HepG2 (cell line): ENCODE results near the gene SCUBE1. TPM values are rescaled to one million over a fixed set of nuclear protein-coding genes. Genes with fewer than 3 reads are reported as not detected.

Source experiments
- ATAC-seq: fragments of 200-7000 bp; cut with Tn5 transposase; 3 replicates; pipeline ENCODE4 v1.9.1; 2020; ENCODE audit warnings: mild to moderate bottlenecking, moderate library complexity
- BruUV-seq: library from RNA; stranded (reverse); fragments of 400-500 nt; replicated peaks from 2 replicates; lab custom pipeline; 2021; lab: Mats Ljungman, UMichigan
- CTCF ChIA-PET: fragments of 300-600 bp; formaldehyde crosslinking; extraction: SDS; loops from one replicate; lab custom pipeline; 2021; ENCODE audit warnings: low total read pairs, inconsistent platforms, low intra/inter-chr PET ratio; lab: Yijun Ruan, JAX
- POLR2A ChIA-PET: fragments of 350-600 bp; sonication (Branson Sonifier 250); formaldehyde crosslinking; loops from one replicate; lab custom pipeline; 2020; ENCODE audit warnings: antibody characterized with exemption, inconsistent platforms; lab: Yijun Ruan, JAX
- DNase-seq: peaks from one replicate; pipeline ENCODE4 v3.0.0-alpha.2; 2015; ENCODE audit warnings: low spot score
- FAIRE-seq: peaks from 3 replicates; lab custom pipeline; 2011; peaks lifted over from hg19 to GRCh38; lab: Jason Lieb, UNC
- H2AFZ ChIP-seq: one replicate; pipeline ENCODE4 v1.6.1; 2011; ENCODE audit warnings: low read length, inconsistent platforms
- H3K27ac ChIP-seq: fragments of 300-600 bp; 3 replicates; pipeline ENCODE4 v1.8.0; 2011; ENCODE audit warnings: mixed run types, mild to moderate bottlenecking, mixed read lengths, low read length, inconsistent platforms; ENCODE audit not compliant: insufficient read depth; ENCODE audit errors: extremely low read length
- H3K27me3 ChIP-seq, 2 experiments: fragments of 200-600 bp in 1 of 2; 2 replicates in 1 of 2; 3 replicates in 1 of 2; pipeline versions ENCODE4 v1.6.0 to v1.8.0; 2011; ENCODE audit warnings: low read length in 2 of 2, mild to moderate bottlenecking in 2 of 2, moderate library complexity in 2 of 2, inconsistent platforms in 1 of 2; ENCODE audit not compliant: insufficient read depth in 2 of 2, control insufficient read depth in 1 of 2
- H3K36me3 ChIP-seq, 2 experiments: fragments of 200-600 bp in 1 of 2; replicated peaks in 1 of 2; 2 replicates in 1 of 2; 3 replicates in 1 of 2; pipeline versions ENCODE4 v1.5.1 to v1.8.0; 2011; ENCODE audit warnings: low read length in 2 of 2, inconsistent platforms in 1 of 2; ENCODE audit not compliant: insufficient read depth in 2 of 2, control insufficient read depth in 1 of 2
- H3K4me1 ChIP-seq: 2 replicates; pipeline ENCODE4 v1.5.1; 2012; ENCODE audit warnings: low read length, inconsistent platforms; ENCODE audit not compliant: insufficient read depth
- H3K4me2 ChIP-seq: 2 replicates; pipeline ENCODE4 v1.6.0; 2011; ENCODE audit warnings: low read depth, low read length, inconsistent platforms
- H3K4me3 ChIP-seq, 3 experiments: fragments of 200-600 bp in 1 of 3; sonication (generic), shearing (Covaris generic) in 1 of 3; replicated peaks in 1 of 3; 2 replicates each; pipeline ENCODE4 v1.5.1; 2011 to 2016; ENCODE audit warnings: low read length in 3 of 3, inconsistent platforms in 2 of 3, low read depth in 2 of 3, mild to moderate bottlenecking in 2 of 3, control low read depth in 1 of 3, mixed read lengths in 1 of 3; ENCODE audit not compliant: insufficient read depth in 1 of 3
- H3K79me2 ChIP-seq: one replicate; pipeline ENCODE4 v1.6.1; 2011; ENCODE audit warnings: low read length, inconsistent platforms; ENCODE audit not compliant: insufficient read depth
- H3K9ac ChIP-seq: 2 replicates; pipeline ENCODE4 v1.6.0; 2011; ENCODE audit warnings: mild to moderate bottlenecking, low read depth, low read length, inconsistent platforms; ENCODE audit not compliant: insufficient read depth
- H3K9me3 ChIP-seq: 2 replicates; pipeline ENCODE4 v1.5.1; 2012; ENCODE audit warnings: mild to moderate bottlenecking, low read length
- H4K20me1 ChIP-seq: 2 replicates; pipeline ENCODE4 v1.6.0; 2011; ENCODE audit warnings: inconsistent platforms, mild to moderate bottlenecking, low read length, moderate library complexity; ENCODE audit not compliant: insufficient read depth
- CBX5 ChIP-seq: sonication (generic); formaldehyde crosslinking; IDR thresholded peaks from 2 replicates; pipeline ENCODE4 v1.4.0; 2020; ENCODE audit warnings: missing genetic modification reagents, borderline replicate concordance
- DDIT3 ChIP-seq: sonication (generic); formaldehyde crosslinking; IDR thresholded peaks from 2 replicates; pipeline ENCODE4 v1.4.0; 2020; ENCODE audit warnings: mild to moderate bottlenecking, missing genetic modification reagents
- NFAT5 ChIP-seq: sonication (generic); formaldehyde crosslinking; IDR thresholded peaks from 2 replicates; pipeline ENCODE4 v1.4.0; 2020; ENCODE audit warnings: missing genetic modification reagents
- ZNF326 ChIP-seq: sonication (generic); formaldehyde crosslinking; IDR thresholded peaks from 2 replicates; pipeline ENCODE4 v1.4.0; 2020; ENCODE audit warnings: missing genetic modification reagents, borderline replicate concordance
- ZNF431 ChIP-seq: sonication (generic); formaldehyde crosslinking; IDR thresholded peaks from 2 replicates; pipeline ENCODE4 v1.9.0; 2022; ENCODE audit warnings: missing genetic modification reagents, low read depth, mild to moderate bottlenecking, borderline replicate concordance
- ZNF484 ChIP-seq: sonication (generic); formaldehyde crosslinking; IDR thresholded peaks from 2 replicates; pipeline ENCODE4 v1.5.1; 2020; ENCODE audit warnings: mild to moderate bottlenecking, low read depth, missing genetic modification reagents, borderline replicate concordance
- WGBS: methylation state at CpG from one replicate; pipeline ENCODE4 v1.1.6; 2017; ENCODE audit warnings: low lambda C conversion rate; 5-methylcytosine and 5-hydroxymethylcytosine counted together
- in situ Hi-C: cut with HindIII; loops from 2 replicates; pipeline ENCODE4 v1.10.0; 2017; ENCODE audit warnings: low pct_unique_long_range_greater_than_20kb; ENCODE audit not compliant: extremely low pct_ligation_motif_present
- intact Hi-C: fragments of 100-400 bp; cut with micrococcal nuclease; formaldehyde crosslinking; loops from one replicate; pipeline ENCODE4 v1.10.0; 2022; ENCODE audit not compliant: unreplicated experiment
- polyA plus RNA-seq, 8 experiments: library from polyadenylated mRNA; depleted of rRNA in 3 of 8; stranded (reverse) in 7 of 8; unstranded in 1 of 8; fragments of >200 nt; fragmentation: Illumina TruSeq in 4 of 8; extraction: Trizol in 4 of 8; gene quantifications; 2 replicates each; pipeline versions ENCODE4 v1.2.1 to v1.2.3, GENCODE V29; 2011 to 2016; ENCODE audit warnings: low read depth in 4 of 8, missing spikeins in 1 of 8, mixed read lengths in 1 of 8; ENCODE audit not compliant: insufficient read depth in 1 of 8
- total RNA-seq, 5 experiments: library from RNA; depleted of rRNA; stranded (reverse); fragments of >200 nt; fragmentation: Illumina TruSeq; extraction: Trizol; gene quantifications; 2 replicates each; pipeline ENCODE4 v1.2.3, GENCODE V29; 2016; ENCODE audit warnings: low read depth in 1 of 5
- TF ChIP-seq, protein P1 (sequence below): sonication (generic); formaldehyde crosslinking; IDR thresholded peaks from 2 replicates; pipeline ENCODE4 v1.8.1; 2023; ENCODE audit warnings: missing genetic modification reagents, mild to moderate bottlenecking, borderline replicate concordance

Gene SCUBE1
- total and polyA plus RNA-seq, 2 of the 13 experiments (the other 11 are each of a cell fraction or from before 2014, with no cell fraction given) = under 0.01 to 0.05 TPM

GRCh38 chr22:43303751-43304150 is 39.4 kb downstream of the SCUBE1 start:
- in situ Hi-C loops = no loop called here

More at GRCh38 chr22:43303751-43304150, 39.4 kb downstream of the SCUBE1 start:
- no peaks in the 10 kb centered on the region for H3K79me2 ChIP-seq
- no peak for DNase-seq
- no peaks in the 10 kb centered on the region for H3K36me3 ChIP-seq
- no peak for ATAC-seq
- no peak for TF ChIP-seq ZNF326
- no peak for TF ChIP-seq ZNF431
- no peak for TF ChIP-seq CBX5 (CRISPR knock-in tag)
- no peak for TF ChIP-seq NFAT5
- TF ChIP-seq ZNF484 (CRISPR knock-in tag) = no peak
- TF ChIP-seq DDIT3 (CRISPR knock-in tag) = no peak
- TF ChIP-seq, protein P1, sequence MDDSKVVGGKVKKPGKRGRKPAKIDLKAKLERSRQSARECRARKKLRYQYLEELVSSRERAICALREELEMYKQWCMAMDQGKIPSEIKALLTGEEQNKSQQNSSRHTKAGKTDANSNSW (CRISPR knock-in tag) = no peak
- H4K20me1 ChIP-seq = peaks cover 2% of the 10 kb centered on the region; the same call in 1 of the 2 replicates
- H3K27ac ChIP-seq = no peak overlapping the region
- BruUV-seq = no TSS peak
- H3K27me3 ChIP-seq = peaks cover 16 to 90% of the 10 kb centered on the region in 2 experiments; a peak in 4 of 5 replicates
- no peak overlapping the region for H3K4me2 ChIP-seq
- H3K9me3 ChIP-seq = no peaks in the 10 kb centered on the region
- intact Hi-C loops = no loop called here
- no peak overlapping the region for H3K4me3 ChIP-seq
- H3K9ac ChIP-seq = no peak overlapping the region
- no peaks in the 10 kb centered on the region for H3K4me1 ChIP-seq
- WGBS = 44% methylated on average over 11 of the region's 11 CpGs
- no peak overlapping the region for H2AFZ ChIP-seq
- no peak for FAIRE-seq
- POLR2A ChIA-PET = no interaction called here
- CTCF ChIA-PET = no interaction called here
